ENCODE measurements around the gene TMEM143.
"Not testable (repeated sequence)": the region's sequence is repeated elsewhere in the genome, so short reads cannot be mapped to it uniquely, and the experiment has no call there.

GRCh38 chr19:48371771-48372170 lies 8.0 kb upstream of the TMEM143 start:
- not testable (repeated sequence) for TF ChIP-seq CTCF, POLR2A (IDR thresholded peaks at IDR 0.05)

All from esophagus squamous epithelium (tissue), 4 donors.